NCI-H345 treated with DMSO at 0.1 percent for 48 hours (cell line): ENCODE data around the gene TP73.
A peak's percentile ranks its signal among the peaks of the same experiment; 100 is the strongest.

ENCODE experiments used
- DNase-seq: peaks from one replicate; lab custom pipeline; 2025; ENCODE audit not compliant: unreplicated experiment; lab: John Stamatoyannopoulos, UW

TP73 gene

GRCh38 chr1:3670823-3671265 is 18.5 kb downstream of the TP73 start:
- DNase-seq: no peak

- DNase-seq: peak; percentile 62
Observed at GRCh38 chr1:3671371-3672180, 19.3 kb downstream of the TP73 start.

GRCh38 chr1:3672231-3672970 is 20.1 kb downstream of the TP73 start:
- no peak for DNase-seq

DNA sequence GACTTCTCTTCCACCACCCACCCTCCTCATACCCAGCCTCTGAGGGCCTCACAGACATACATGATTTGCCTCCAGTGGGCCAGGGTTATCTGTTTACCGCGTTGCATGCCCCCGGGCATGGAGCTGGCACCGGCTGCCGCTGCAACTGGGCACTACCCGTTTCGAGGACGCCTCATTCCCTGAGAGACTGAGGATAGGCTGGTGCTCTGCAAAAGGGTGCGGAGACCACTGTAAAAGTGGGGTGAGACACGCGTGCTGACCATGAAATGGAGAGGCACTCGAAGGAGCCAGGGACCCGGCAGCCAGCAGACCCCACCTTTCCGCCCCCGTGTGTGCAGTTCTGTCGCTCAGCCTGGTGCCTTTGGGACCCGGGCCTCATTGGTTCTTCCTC is 20.6 kb downstream of the TP73 start:
- no peak for DNase-seq

- DNase-seq: no peak
Observed at GRCh38 chr1:3673381-3674099, 21.2 kb downstream of the TP73 start.

DNA sequence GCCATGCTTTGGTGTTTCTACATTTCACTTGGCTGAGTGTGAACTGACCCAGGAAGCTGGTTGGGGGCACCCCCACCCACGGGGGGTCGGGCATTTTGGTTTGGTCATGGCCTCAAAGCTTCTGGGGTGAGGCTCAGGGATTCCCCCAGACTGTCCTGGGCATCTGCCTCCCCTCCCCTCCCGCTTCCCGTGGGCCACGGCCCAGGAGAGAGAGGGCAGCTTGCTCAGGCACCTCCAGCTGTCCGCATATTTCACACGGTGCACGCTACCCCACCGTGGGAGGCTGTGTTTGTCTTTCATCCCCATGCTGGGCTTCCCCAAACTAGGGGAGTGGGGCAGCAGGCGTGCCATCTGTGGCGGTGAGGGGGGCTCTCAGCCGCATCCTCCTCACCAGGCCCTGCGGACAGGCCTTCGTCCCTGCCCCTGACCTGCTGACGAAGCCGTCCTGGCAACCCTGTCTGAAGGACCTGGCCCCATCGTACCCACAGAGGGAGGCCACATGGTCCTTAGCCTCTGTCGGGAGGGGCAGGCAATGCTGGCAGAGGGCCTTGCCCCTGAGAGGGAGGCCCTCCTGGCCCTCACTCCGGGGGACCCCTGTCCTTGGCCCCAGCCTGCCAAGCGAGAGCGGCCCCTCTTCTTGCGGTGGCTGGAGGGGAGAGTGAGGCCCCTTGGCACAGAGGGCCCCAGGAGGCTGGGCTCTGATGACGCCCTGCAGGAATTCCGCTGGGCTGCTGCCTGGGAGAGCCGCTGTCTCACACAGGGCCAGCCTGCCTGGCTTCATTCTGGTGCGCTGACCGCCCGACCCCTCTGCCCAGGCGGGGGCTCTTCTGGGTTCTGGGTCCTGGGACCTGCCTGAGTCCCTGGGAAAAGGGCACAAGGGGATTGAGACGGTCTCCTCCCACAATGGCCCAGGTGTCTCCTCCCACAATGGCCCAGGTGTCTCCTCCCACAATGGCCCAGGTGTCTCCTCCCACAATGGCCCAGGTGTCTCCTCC is 22.1 kb downstream of the TP73 start:
- no peak for DNase-seq

GRCh38 chr1:3675436-3675835 is 23.1 kb downstream of the TP73 start:
- no peak for DNase-seq

GRCh38 chr1:3676581-3677470 is 24.5 kb downstream of the TP73 start:
- no peak for DNase-seq

DNA sequence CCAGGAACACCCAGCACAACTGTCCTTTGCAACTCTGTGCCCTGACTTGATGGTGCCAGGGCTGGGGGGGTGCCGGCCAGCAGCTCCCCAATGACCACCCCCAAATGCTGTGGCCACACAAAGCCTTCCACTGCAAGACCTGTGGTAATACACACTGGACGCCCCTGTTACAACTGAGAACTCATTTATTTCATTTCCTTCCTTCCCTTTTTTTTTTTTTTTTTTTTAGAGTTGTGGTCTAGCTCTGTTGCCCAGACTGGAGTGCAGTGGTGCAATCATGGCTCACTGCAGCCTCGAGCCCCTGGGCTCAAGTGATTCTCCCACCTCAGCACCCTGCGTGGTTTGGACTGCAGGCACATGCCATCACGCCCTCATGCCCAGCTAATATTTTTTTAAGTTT is 25.2 kb downstream of the TP73 start:
- DNase-seq: no peak

GRCh38 chr1:3678361-3679097 is 26.2 kb downstream of the TP73 start:
- DNase-seq: no peak

- DNase-seq: no peak
Observed at GRCh38 chr1:3679098-3679555, 26.8 kb downstream of the TP73 start.

DNA sequence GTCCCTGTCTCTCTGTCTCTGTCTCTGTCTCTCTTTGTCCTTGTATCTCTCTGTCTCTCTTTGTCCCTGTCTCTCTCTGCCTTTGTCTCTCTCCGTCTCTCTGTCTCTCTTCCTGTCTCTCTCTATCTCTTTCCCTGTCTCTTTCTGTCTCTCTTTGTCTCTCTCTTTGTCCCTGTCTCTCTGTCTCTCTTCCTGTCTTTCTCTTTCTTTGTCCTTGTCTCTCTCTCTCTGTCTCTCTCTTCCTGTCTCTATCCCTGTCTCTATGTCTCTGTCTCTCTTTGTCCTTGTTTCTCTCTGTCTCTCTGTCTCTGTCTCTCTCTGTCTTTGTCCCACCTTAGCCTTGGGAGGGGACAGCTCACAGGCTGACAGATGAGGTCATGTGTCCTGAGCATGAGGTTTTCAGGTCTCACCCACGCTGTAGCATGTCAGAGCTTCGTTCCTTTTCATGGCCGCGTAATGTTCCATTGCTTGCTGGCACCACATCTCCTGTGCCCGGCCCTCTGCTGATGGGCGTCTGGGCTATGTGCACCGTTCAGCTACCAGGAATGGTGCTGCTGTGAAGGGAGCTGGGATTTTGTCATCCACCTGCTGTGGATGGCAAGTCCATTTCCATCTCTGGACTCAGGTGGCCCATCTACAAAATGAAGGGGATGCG is 27.6 kb downstream of the TP73 start:
- no peak for DNase-seq

DNA sequence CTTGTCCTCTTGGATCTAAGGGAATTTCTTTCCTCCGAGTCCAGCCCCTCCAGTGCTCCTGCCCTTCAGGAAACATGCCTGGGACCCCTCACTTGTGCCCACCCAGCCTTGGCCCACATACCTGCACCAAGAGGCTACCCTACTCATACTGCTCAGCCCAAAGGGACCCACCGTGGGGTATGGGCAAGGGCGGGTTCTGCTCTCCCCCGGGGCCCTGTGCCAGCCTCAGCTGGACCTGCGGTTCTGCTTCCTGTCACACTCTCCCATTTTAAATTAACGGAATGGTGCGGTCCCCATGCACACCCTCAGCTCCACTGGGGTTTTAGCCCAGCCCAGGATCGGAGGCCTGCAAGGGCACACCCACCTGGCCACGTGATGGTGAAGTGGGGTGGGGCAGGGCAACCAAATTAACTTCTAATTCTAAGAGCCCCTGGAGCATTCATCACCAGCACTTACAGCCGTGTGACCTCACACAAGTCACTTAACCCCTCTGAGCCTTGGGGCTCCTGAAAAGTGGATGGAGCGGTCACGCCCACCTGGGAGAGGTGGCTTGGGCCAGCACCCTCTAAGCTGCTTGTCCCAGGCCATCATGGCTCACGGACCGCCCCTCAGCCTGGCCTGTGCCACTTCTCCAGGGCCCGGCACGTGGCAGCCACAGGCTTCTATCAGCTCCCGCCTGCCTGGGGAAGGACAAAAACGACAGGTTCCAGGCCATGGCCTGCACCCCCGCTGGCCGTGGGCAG is 28.3 kb downstream of the TP73 start:
- no peak for DNase-seq

DNA sequence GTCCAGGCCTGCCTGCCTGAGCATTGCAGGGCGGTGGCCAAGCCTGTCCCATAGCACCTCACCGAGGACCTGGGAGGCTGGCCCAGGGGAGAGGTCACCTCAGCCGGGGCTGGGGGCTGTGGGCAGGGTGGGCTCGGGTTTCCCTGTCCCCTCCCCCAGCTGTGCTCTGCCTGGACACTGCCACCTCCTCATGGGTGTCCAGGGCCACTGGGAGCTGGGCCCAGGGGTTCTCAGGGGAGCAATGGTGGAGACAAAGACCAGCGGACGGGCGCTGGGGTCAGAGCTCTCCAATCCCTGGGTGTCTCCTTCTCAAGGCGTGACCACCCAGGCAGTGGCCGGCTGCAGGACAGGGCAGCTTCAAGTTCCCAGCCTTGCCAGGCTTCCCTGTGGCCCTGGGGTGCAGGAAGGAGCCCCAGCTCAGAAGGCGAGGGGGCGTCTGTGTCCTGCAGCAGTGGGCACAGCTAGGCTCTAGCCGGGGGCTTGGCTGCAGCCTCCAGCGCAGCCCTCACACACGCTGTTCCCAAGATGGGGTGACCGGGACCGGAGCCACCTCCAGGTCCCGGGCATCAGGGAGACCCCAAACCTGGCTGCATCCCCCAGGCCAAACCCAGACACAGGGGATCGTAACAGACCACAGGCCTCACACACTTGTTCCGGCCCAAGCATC is 29.0 kb downstream of the TP73 start:
- DNase-seq: no peak

GRCh38 chr1:3681898-3682806 is 29.8 kb downstream of the TP73 start:
- DNase-seq: no peak

- DNase-seq: no peak
Observed at GRCh38 chr1:3683197-3683596, 30.9 kb downstream of the TP73 start.
